Measurements from ENCODE around the gene KRTAP9-7.

GRCh38 chr17:41307647-41308046, 32.1 kb downstream of the KRTAP9-7 start:
- no peak for TF ChIP-seq CTCF (optimal IDR thresholded peaks at IDR 0.05 in 1 of 3, IDR thresholded peaks at IDR 0.05 in 1 of 3, conservative IDR thresholded peaks at IDR 0.05 in 1 of 3; ENCODE audit: extremely low read depth in 1 of 3, insufficient read depth in 2 of 3, low read length in 3 of 3)
- no peak for TF ChIP-seq EZH2 (IDR thresholded peaks at IDR 0.05; ENCODE audit: low read length)

Measured in keratinocyte (primary cell).